Measurements from ENCODE around the gene AP2S1. TPM values are rescaled to one million over a fixed set of nuclear protein-coding genes. Genes with fewer than 3 reads are reported as not detected.

The AP2S1 gene
- total and polyA plus RNA-seq, 2 of the 8 experiments (the other 6 are each of a cell fraction or from before 2014, with no cell fraction given): 195 to 211 TPM

DNA sequence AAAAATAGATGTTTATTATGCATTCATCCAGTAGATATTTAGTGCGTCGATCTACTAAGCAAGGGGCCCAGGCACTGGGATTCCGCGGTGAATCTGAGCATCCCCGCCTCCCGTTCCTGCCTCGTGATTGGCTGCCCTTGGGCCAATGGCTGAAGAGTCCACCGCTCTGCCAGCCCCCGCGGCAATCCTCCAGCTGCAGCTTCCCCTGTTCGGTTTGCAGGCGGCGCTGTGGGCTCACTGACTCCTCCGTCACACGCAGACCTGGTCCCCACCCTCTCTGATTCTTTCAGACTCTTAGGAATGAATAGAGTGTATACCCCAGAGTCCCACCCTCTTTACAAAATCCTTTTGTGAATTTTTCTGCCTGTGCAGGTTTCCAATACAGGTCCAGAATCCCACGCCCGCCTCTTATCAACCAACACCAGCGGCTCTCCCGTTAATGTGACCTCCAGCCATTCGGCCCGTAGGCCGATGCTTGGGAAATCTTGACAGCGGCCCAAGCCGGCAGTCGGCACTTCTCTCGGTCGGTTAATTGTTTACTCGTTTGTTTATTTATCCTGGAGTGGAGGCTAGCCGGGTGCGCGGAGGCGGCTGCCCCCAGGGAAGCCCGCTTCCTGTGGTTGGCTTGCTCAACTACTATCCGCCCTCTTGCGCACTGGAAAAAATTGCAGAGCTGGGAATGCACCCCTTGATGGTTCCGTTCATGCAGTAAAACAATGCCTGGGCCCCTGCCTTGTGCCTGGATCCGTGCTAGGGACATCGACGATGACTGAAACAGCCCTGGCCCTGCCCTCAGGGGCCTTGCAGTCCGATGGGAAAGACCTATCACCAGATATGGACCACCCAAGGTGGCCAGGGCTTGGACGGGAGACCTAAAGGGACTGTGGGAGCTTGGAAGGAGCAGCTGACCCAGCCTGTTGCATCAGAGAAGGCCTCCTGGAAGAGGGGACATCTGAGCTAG is 5.7 kb upstream of the AP2S1 start (continued):
- TF ChIP-seq, protein P1, sequence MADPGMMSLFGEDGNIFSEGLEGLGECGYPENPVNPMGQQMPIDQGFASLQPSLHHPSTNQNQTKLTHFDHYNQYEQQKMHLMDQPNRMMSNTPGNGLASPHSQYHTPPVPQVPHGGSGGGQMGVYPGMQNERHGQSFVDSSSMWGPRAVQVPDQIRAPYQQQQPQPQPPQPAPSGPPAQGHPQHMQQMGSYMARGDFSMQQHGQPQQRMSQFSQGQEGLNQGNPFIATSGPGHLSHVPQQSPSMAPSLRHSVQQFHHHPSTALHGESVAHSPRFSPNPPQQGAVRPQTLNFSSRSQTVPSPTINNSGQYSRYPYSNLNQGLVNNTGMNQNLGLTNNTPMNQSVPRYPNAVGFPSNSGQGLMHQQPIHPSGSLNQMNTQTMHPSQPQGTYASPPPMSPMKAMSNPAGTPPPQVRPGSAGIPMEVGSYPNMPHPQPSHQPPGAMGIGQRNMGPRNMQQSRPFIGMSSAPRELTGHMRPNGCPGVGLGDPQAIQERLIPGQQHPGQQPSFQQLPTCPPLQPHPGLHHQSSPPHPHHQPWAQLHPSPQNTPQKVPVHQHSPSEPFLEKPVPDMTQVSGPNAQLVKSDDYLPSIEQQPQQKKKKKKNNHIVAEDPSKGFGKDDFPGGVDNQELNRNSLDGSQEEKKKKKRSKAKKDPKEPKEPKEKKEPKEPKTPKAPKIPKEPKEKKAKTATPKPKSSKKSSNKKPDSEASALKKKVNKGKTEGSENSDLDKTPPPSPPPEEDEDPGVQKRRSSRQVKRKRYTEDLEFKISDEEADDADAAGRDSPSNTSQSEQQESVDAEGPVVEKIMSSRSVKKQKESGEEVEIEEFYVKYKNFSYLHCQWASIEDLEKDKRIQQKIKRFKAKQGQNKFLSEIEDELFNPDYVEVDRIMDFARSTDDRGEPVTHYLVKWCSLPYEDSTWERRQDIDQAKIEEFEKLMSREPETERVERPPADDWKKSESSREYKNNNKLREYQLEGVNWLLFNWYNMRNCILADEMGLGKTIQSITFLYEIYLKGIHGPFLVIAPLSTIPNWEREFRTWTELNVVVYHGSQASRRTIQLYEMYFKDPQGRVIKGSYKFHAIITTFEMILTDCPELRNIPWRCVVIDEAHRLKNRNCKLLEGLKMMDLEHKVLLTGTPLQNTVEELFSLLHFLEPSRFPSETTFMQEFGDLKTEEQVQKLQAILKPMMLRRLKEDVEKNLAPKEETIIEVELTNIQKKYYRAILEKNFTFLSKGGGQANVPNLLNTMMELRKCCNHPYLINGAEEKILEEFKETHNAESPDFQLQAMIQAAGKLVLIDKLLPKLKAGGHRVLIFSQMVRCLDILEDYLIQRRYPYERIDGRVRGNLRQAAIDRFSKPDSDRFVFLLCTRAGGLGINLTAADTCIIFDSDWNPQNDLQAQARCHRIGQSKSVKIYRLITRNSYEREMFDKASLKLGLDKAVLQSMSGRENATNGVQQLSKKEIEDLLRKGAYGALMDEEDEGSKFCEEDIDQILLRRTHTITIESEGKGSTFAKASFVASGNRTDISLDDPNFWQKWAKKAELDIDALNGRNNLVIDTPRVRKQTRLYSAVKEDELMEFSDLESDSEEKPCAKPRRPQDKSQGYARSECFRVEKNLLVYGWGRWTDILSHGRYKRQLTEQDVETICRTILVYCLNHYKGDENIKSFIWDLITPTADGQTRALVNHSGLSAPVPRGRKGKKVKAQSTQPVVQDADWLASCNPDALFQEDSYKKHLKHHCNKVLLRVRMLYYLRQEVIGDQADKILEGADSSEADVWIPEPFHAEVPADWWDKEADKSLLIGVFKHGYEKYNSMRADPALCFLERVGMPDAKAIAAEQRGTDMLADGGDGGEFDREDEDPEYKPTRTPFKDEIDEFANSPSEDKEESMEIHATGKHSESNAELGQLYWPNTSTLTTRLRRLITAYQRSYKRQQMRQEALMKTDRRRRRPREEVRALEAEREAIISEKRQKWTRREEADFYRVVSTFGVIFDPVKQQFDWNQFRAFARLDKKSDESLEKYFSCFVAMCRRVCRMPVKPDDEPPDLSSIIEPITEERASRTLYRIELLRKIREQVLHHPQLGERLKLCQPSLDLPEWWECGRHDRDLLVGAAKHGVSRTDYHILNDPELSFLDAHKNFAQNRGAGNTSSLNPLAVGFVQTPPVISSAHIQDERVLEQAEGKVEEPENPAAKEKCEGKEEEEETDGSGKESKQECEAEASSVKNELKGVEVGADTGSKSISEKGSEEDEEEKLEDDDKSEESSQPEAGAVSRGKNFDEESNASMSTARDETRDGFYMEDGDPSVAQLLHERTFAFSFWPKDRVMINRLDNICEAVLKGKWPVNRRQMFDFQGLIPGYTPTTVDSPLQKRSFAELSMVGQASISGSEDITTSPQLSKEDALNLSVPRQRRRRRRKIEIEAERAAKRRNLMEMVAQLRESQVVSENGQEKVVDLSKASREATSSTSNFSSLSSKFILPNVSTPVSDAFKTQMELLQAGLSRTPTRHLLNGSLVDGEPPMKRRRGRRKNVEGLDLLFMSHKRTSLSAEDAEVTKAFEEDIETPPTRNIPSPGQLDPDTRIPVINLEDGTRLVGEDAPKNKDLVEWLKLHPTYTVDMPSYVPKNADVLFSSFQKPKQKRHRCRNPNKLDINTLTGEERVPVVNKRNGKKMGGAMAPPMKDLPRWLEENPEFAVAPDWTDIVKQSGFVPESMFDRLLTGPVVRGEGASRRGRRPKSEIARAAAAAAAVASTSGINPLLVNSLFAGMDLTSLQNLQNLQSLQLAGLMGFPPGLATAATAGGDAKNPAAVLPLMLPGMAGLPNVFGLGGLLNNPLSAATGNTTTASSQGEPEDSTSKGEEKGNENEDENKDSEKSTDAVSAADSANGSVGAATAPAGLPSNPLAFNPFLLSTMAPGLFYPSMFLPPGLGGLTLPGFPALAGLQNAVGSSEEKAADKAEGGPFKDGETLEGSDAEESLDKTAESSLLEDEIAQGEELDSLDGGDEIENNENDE (IDR thresholded peaks at IDR 0.05; ENCODE audit: insufficient replicate concordance, low read length): no peak
- TF ChIP-seq BACH1 (IDR thresholded peaks at IDR 0.05; ENCODE audit: low read length) (no peak), RNF2 (IDR thresholded peaks at IDR 0.05; ENCODE audit: borderline replicate concordance, low read depth, low read length, missing control alignments, poor library complexity, severe bottlenecking) (no peak), MAFK (IDR thresholded peaks at IDR 0.05; ENCODE audit: low read depth, low read length) (no peak), CEBPB (IDR thresholded peaks at IDR 0.05; ENCODE audit: low read depth, low read length) (no peak), CREB1 (IDR thresholded peaks at IDR 0.05) (peak; percentile 64)

All from H1 (cell line).